Mononuclear cell (primary cell): ENCODE results near the gene HLA-C. TPM values are rescaled to one million over a fixed set of nuclear protein-coding genes. Genes with fewer than 3 reads are reported as not detected.
"Not testable (repeated sequence)": the region's sequence is repeated elsewhere in the genome, so short reads cannot be mapped to it uniquely, and the experiment has no call there.

ENCODE experiments used
- H3K27me3 ChIP-seq: 2 replicates; pipeline ENCODE4 v1.6.0; 2011; ENCODE audit warnings: low read length, control low read depth; ENCODE audit not compliant: insufficient read depth
- H3K4me1 ChIP-seq: 2 replicates; pipeline ENCODE4 v1.5.1; 2011; ENCODE audit warnings: mild to moderate bottlenecking, low read length, control low read depth; ENCODE audit not compliant: insufficient read depth
- H3K4me3 ChIP-seq: 2 replicates; pipeline ENCODE4 v1.5.1; 2011; ENCODE audit warnings: mild to moderate bottlenecking, low read length, moderate library complexity
- H3K9me3 ChIP-seq: 2 replicates; pipeline ENCODE4 v1.5.1; 2011; ENCODE audit warnings: low read depth, mild to moderate bottlenecking, control low read depth, low read length
- total RNA-seq: library from RNA; depleted of rRNA; stranded (reverse); fragments of >200 nt; gene quantifications from one replicate; pipeline ENCODE4 v1.2.3, GENCODE V29; 2012

The HLA-C gene
- total RNA-seq, 1 donor = 1,178 TPM

GRCh38 chr6:31252625-31253024 is 19.3 kb downstream of the HLA-C start:
- no peaks in the 10 kb centered on the region for H3K4me1 ChIP-seq
- H3K4me3 ChIP-seq = no peak overlapping the region
- H3K27me3 ChIP-seq = peaks cover 22% of the 10 kb centered on the region
- H3K9me3 ChIP-seq = peaks cover 8% of the 10 kb centered on the region

- Histone ChIP-seq H3K4me1 (no peaks in the 10 kb centered on the region), H3K9me3 (peaks cover 16% of the 10 kb centered on the region), H3K4me3 (no peak overlapping the region), H3K27me3 (peaks cover 32% of the 10 kb centered on the region)
Observed at GRCh38 chr6:31251261-31251660, 20.6 kb downstream of the HLA-C start.

GRCh38 chr6:31249184-31249583 is 22.7 kb downstream of the HLA-C start:
- Histone ChIP-seq H3K27me3 (peaks cover 32% of the 10 kb centered on the region), H3K9me3 (peaks cover 16% of the 10 kb centered on the region), H3K4me1 (no peaks in the 10 kb centered on the region), H3K4me3 (no peak overlapping the region)

GRCh38 chr6:31247813-31248212 is 24.1 kb downstream of the HLA-C start:
- no peaks in the 10 kb centered on the region for H3K4me1 ChIP-seq
- H3K27me3 ChIP-seq = peaks cover 32% of the 10 kb centered on the region
- H3K4me3 ChIP-seq = no peak overlapping the region
- peaks cover 16% of the 10 kb centered on the region for H3K9me3 ChIP-seq

- no peak overlapping the region for H3K4me3 ChIP-seq
- peaks cover 28% of the 10 kb centered on the region for H3K27me3 ChIP-seq
- no peaks in the 10 kb centered on the region for H3K4me1 ChIP-seq
- H3K9me3 ChIP-seq = peaks cover 16% of the 10 kb centered on the region
Observed at GRCh38 chr6:31246051-31246521, 25.8 kb downstream of the HLA-C start.

- no peaks in the 10 kb centered on the region for H3K4me1 ChIP-seq
- H3K4me3 ChIP-seq = no peak overlapping the region
- peaks cover 16% of the 10 kb centered on the region for H3K9me3 ChIP-seq
- H3K27me3 ChIP-seq = peaks cover 16% of the 10 kb centered on the region
Observed at GRCh38 chr6:31243508-31243907, 28.4 kb downstream of the HLA-C start.

GRCh38 chr6:31239854-31240253 is 32.0 kb downstream of the HLA-C start:
- H3K4me1 ChIP-seq = no peaks in the 10 kb centered on the region
- no peaks in the 10 kb centered on the region for H3K9me3 ChIP-seq
- no peaks in the 10 kb centered on the region for H3K27me3 ChIP-seq
- no peak overlapping the region for H3K4me3 ChIP-seq

GRCh38 chr6:31234101-31234500 is 37.8 kb downstream of the HLA-C start:
- not testable (repeated sequence) for H3K27me3 ChIP-seq, H3K4me3 ChIP-seq, H3K9me3 ChIP-seq, H3K4me1 ChIP-seq

GRCh38 chr6:31228476-31228875 is 43.4 kb downstream of the HLA-C start:
- no peak overlapping the region for H3K4me3 ChIP-seq
- H3K27me3 ChIP-seq = no peaks in the 10 kb centered on the region
- peaks cover 6% of the 10 kb centered on the region for H3K4me1 ChIP-seq
- no peaks in the 10 kb centered on the region for H3K9me3 ChIP-seq

GRCh38 chr6:31227143-31227542 is 44.7 kb downstream of the HLA-C start:
- Histone ChIP-seq H3K9me3 (no peaks in the 10 kb centered on the region), H3K4me1 (peaks cover 6% of the 10 kb centered on the region), H3K4me3 (no peak overlapping the region)

GRCh38 chr6:31225735-31226134 is 46.2 kb downstream of the HLA-C start:
- Histone ChIP-seq H3K27me3 (no peaks in the 10 kb centered on the region), H3K4me3 (no peak overlapping the region), H3K4me1 (peaks cover 6% of the 10 kb centered on the region), H3K9me3 (no peaks in the 10 kb centered on the region)

More at GRCh38 chr6:31227143-31227542, 44.7 kb downstream of the HLA-C start:
- H3K27me3 ChIP-seq = no peaks in the 10 kb centered on the region

- H3K4me1 ChIP-seq = no peaks in the 10 kb centered on the region
- peaks cover 7% of the 10 kb centered on the region for H3K9me3 ChIP-seq
- no peak overlapping the region for H3K4me3 ChIP-seq
- H3K27me3 ChIP-seq = no peaks in the 10 kb centered on the region
Observed at GRCh38 chr6:31222496-31222895, 49.4 kb downstream of the HLA-C start.

Other genes with a start within 250 kb of the HLA-C start
- gene C6orf15, start 159.5 kb downstream of the HLA-C start, total RNA-seq = not detected
- not detected for gene PSORS1C1, start 157.3 kb downstream of the HLA-C start, total RNA-seq
- gene CDSN, start 151.6 kb downstream of the HLA-C start, total RNA-seq = not detected
- not detected for gene PSORS1C2, start 133.0 kb downstream of the HLA-C start, total RNA-seq
- 4.3 TPM for gene CCHCR1, start 114.3 kb downstream of the HLA-C start, total RNA-seq
- gene TCF19, start 113.5 kb downstream of the HLA-C start, total RNA-seq = 1.9 TPM
- not detected for gene POU5F1, start 101.4 kb downstream of the HLA-C start, total RNA-seq
- 3,997 TPM for gene HLA-B, start 85.1 kb upstream of the HLA-C start, total RNA-seq
- 7.1 TPM for gene MICA, start 131.5 kb upstream of the HLA-C start, total RNA-seq
- gene MICB, start 226.1 kb upstream of the HLA-C start, total RNA-seq = 29.2 TPM